HepG2 (cell line): ENCODE measurements around the gene CHID1. TPM values are rescaled to one million over a fixed set of nuclear protein-coding genes. Genes with fewer than 3 reads are reported as not detected.
A peak's percentile ranks its signal among the peaks of the same experiment; 100 is the strongest.

ENCODE experiments used
- ASH2L ChIP-seq: fragments of 300-600, 200-600 bp; sonication (generic); IDR thresholded peaks from 2 replicates; pipeline ENCODE4 v1.7.0; 2017; ENCODE audit warnings: low read depth, mild to moderate bottlenecking, moderate library complexity, mixed read lengths, low read length; ENCODE audit not compliant: insufficient read length
- BORCS8-MEF2B ChIP-seq: sonication (generic); formaldehyde crosslinking; IDR thresholded peaks from 2 replicates; pipeline ENCODE4 v1.8.0; 2022; ENCODE audit warnings: mild to moderate bottlenecking, missing genetic modification reagents
- GABPB1 ChIP-seq: IDR thresholded peaks from 2 replicates; pipeline ENCODE4 v1.6.1; 2016; ENCODE audit warnings: mild to moderate bottlenecking, missing genetic modification reagents, moderate library complexity, missing compliant biosample characterization
- HDAC2 ChIP-seq: sonication (generic); formaldehyde crosslinking; IDR thresholded peaks from 2 replicates; pipeline ENCODE4 v1.4.0; 2020; ENCODE audit warnings: missing genetic modification reagents
- HDAC6 ChIP-seq: fragments of 200-600 bp; sonication (generic); IDR thresholded peaks from 2 replicates; pipeline ENCODE4 v1.7.0; 2017; ENCODE audit warnings: mild to moderate bottlenecking, antibody characterized with exemption, low read length, low read depth
- SIX4 ChIP-seq: sonication (generic); formaldehyde crosslinking; IDR thresholded peaks from 2 replicates; pipeline ENCODE4 v1.4.0; 2020; ENCODE audit warnings: missing genetic modification reagents
- SOX13 ChIP-seq, 3 experiments: fragments of 450-650 bp in 1 of 3; sonication (generic) in 1 of 3; formaldehyde crosslinking in 1 of 3; IDR thresholded peaks in 2 of 3; conservative IDR thresholded peaks in 1 of 3; 2 replicates each; pipeline versions ENCODE4 v1.5.0 to v1.6.1; 2016 to 2020; ENCODE audit warnings: antibody characterized with exemption in 1 of 3, mild to moderate bottlenecking in 1 of 3, missing compliant biosample characterization in 1 of 3, missing genetic modification reagents in 1 of 3, moderate library complexity in 1 of 3
- SOX6 ChIP-seq, 2 experiments: fragments of 450-650 bp in 1 of 2; sonication (generic) in 1 of 2; formaldehyde crosslinking in 1 of 2; IDR thresholded peaks; 2 replicates each; pipeline versions ENCODE4 v1.4.0 to v1.6.1; 2017 to 2020; ENCODE audit warnings: antibody characterized with exemption in 1 of 2, mild to moderate bottlenecking in 1 of 2, missing genetic modification reagents in 1 of 2
- SP2 ChIP-seq: sonication (generic); formaldehyde crosslinking; IDR thresholded peaks from 2 replicates; pipeline ENCODE4 v1.5.1; 2020; ENCODE audit warnings: mild to moderate bottlenecking, missing genetic modification reagents
- TAF15 ChIP-seq: fragments of 200-400 bp; formaldehyde crosslinking; IDR thresholded peaks from one replicate; pipeline ENCODE4 v1.6.1; 2018; ENCODE audit warnings: mild to moderate bottlenecking, low read depth, low read length; ENCODE audit not compliant: poor library complexity, severe bottlenecking
- YY1 ChIP-seq: IDR thresholded peaks from 2 replicates; pipeline ENCODE4 v1.6.1; 2011; ENCODE audit warnings: low read length, low read depth, moderate library complexity, mild to moderate bottlenecking; ENCODE audit not compliant: insufficient read depth, insufficient replicate concordance
- ZBTB38 ChIP-seq: sonication (generic); formaldehyde crosslinking; IDR thresholded peaks from 2 replicates; pipeline ENCODE4 v1.5.1; 2020; ENCODE audit warnings: mild to moderate bottlenecking, missing genetic modification reagents
- ZFP82 ChIP-seq: sonication (generic); formaldehyde crosslinking; IDR thresholded peaks from 2 replicates; pipeline ENCODE4 v1.5.1; 2020; ENCODE audit warnings: mild to moderate bottlenecking, missing genetic modification reagents, borderline replicate concordance
- ZNF572 ChIP-seq: sonication (generic); formaldehyde crosslinking; IDR thresholded peaks from 2 replicates; pipeline ENCODE4 v1.5.1; 2020; ENCODE audit warnings: mild to moderate bottlenecking, missing genetic modification reagents
- ZNF670 ChIP-seq: sonication (generic); formaldehyde crosslinking; IDR thresholded peaks from 2 replicates; pipeline ENCODE4 v1.8.0; 2022; ENCODE audit warnings: mild to moderate bottlenecking, missing genetic modification reagents, borderline replicate concordance
- ZNF746 ChIP-seq: sonication (generic); formaldehyde crosslinking; IDR thresholded peaks from 2 replicates; pipeline ENCODE4 v1.8.0; 2022; ENCODE audit warnings: mild to moderate bottlenecking, missing genetic modification reagents
- ZNF747 ChIP-seq: sonication (generic); formaldehyde crosslinking; IDR thresholded peaks from 2 replicates; pipeline ENCODE4 v1.8.1; 2023; ENCODE audit warnings: missing genetic modification reagents, mild to moderate bottlenecking, borderline replicate concordance
- ZSCAN29 ChIP-seq: sonication (generic); formaldehyde crosslinking; conservative IDR thresholded peaks from 2 replicates; pipeline ENCODE4 v1.4.0; 2020; ENCODE audit warnings: mild to moderate bottlenecking, missing genetic modification reagents
- polyA plus RNA-seq, 8 experiments: library from polyadenylated mRNA; depleted of rRNA in 3 of 8; stranded (reverse) in 7 of 8; unstranded in 1 of 8; fragments of >200 nt; fragmentation: Illumina TruSeq in 4 of 8; extraction: Trizol in 4 of 8; gene quantifications; 2 replicates each; pipeline versions ENCODE4 v1.2.1 to v1.2.3, GENCODE V29; 2011 to 2016; ENCODE audit warnings: low read depth in 4 of 8, missing spikeins in 1 of 8, mixed read lengths in 1 of 8; ENCODE audit not compliant: insufficient read depth in 1 of 8
- total RNA-seq, 5 experiments: library from RNA; depleted of rRNA; stranded (reverse); fragments of >200 nt; fragmentation: Illumina TruSeq; extraction: Trizol; gene quantifications; 2 replicates each; pipeline ENCODE4 v1.2.3, GENCODE V29; 2016; ENCODE audit warnings: low read depth in 1 of 5
- TF ChIP-seq, protein P1 (sequence below): sonication (generic); formaldehyde crosslinking; IDR thresholded peaks from 2 replicates; pipeline ENCODE4 v1.4.0; 2020; ENCODE audit warnings: missing genetic modification reagents
- TF ChIP-seq, protein P2 (sequence below): IDR thresholded peaks from 2 replicates; pipeline ENCODE4 v1.6.1; 2016; ENCODE audit warnings: missing genetic modification reagents, missing compliant biosample characterization
- TF ChIP-seq, protein P3 (sequence below): sonication (generic); formaldehyde crosslinking; IDR thresholded peaks from 2 replicates; pipeline ENCODE4 v1.5.0; 2020; ENCODE audit warnings: mild to moderate bottlenecking, low read depth, missing genetic modification reagents, borderline replicate concordance
- TF ChIP-seq, protein P4 (sequence below): sonication (generic); formaldehyde crosslinking; IDR thresholded peaks from 2 replicates; pipeline ENCODE4 v1.9.0; 2022; ENCODE audit warnings: missing genetic modification reagents, mild to moderate bottlenecking, borderline replicate concordance

Gene CHID1
- total and polyA plus RNA-seq, 2 of the 13 experiments (the other 11 are each of a cell fraction or from before 2014, with no cell fraction given): 65.1 to 93.6 TPM

DNA sequence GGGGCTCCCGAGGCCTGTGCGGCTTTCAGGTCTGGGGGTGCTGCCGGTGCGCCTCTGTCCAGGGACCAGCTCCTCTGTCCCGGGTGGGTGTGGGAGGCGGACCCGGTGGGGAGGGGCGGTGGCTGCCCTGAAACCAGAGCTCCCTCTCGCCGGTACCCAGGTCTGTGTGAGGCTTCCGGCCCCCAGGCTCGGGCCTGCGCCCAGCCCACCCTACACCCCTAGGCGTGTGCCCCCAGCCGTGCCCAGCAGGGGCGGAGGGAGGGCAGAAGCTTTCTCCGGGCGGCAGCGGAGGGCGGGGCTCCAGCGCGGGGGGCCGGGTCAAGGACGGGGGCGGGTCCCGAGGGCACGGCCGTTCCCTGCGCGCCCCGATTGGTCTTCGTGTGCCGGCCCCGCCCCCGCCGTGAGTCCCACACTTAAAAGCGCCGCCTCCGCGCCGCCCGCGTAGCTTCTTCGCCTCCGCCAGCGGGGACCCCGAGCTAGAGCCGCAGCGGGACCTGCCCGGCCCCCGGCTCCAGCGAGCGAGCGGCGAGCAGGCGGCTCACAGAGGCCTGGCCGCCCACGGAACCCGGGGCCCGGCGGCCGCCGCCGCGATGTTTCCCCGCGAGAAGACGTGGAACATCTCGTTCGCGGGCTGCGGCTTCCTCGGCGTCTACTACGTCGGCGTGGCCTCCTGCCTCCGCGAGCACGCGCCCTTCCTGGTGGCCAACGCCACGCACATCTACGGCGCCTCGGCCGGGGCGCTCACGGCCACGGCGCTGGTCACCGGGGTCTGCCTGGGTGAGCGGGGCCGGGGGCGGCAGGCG, 91.3 kb downstream of the CHID1 start (continued):
- TF ChIP-seq, protein P1, sequence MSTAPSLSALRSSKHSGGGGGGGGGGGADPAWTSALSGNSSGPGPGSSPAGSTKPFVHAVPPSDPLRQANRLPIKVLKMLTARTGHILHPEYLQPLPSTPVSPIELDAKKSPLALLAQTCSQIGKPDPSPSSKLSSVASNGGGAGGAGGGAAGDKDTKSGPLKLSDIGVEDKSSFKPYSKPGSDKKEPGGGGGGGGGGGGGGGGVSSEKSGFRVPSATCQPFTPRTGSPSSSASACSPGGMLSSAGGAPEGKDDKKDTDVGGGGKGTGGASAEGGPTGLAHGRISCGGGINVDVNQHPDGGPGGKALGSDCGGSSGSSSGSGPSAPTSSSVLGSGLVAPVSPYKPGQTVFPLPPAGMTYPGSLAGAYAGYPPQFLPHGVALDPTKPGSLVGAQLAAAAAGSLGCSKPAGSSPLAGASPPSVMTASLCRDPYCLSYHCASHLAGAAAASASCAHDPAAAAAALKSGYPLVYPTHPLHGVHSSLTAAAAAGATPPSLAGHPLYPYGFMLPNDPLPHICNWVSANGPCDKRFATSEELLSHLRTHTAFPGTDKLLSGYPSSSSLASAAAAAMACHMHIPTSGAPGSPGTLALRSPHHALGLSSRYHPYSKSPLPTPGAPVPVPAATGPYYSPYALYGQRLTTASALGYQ (CRISPR knock-in tag): no peak
- TF ChIP-seq ASH2L: peak; percentile 65
- no peak for TF ChIP-seq TAF15
- peak; percentile 48 for TF ChIP-seq YY1
- TF ChIP-seq ZNF746 (CRISPR knock-in tag): peak; percentile 30
- TF ChIP-seq, protein P2, sequence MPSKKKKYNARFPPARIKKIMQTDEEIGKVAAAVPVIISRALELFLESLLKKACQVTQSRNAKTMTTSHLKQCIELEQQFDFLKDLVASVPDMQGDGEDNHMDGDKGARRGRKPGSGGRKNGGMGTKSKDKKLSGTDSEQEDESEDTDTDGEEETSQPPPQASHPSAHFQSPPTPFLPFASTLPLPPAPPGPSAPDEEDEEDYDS: peak; percentile 97
- no peak for TF ChIP-seq ZBTB38 (CRISPR knock-in tag)
- TF ChIP-seq SIX4 (CRISPR knock-in tag): no peak
- TF ChIP-seq HDAC6: no peak
- TF ChIP-seq, protein P3, sequence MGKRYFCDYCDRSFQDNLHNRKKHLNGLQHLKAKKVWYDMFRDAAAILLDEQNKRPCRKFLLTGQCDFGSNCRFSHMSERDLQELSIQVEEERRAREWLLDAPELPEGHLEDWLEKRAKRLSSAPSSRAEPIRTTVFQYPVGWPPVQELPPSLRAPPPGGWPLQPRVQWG (CRISPR knock-in tag): no peak
- TF ChIP-seq, protein P4, sequence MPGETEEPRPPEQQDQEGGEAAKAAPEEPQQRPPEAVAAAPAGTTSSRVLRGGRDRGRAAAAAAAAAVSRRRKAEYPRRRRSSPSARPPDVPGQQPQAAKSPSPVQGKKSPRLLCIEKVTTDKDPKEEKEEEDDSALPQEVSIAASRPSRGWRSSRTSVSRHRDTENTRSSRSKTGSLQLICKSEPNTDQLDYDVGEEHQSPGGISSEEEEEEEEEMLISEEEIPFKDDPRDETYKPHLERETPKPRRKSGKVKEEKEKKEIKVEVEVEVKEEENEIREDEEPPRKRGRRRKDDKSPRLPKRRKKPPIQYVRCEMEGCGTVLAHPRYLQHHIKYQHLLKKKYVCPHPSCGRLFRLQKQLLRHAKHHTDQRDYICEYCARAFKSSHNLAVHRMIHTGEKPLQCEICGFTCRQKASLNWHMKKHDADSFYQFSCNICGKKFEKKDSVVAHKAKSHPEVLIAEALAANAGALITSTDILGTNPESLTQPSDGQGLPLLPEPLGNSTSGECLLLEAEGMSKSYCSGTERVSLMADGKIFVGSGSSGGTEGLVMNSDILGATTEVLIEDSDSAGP (CRISPR knock-in tag): peak; percentile 86; the same call in 1 of the 2 replicates
- no peak for TF ChIP-seq HDAC2
- TF ChIP-seq ZNF572 (CRISPR knock-in tag): no peak
- TF ChIP-seq ZNF670 (CRISPR knock-in tag): 0 out of 2 replicates have a peak, but pooled peaks have one; percentile 20
- 0 out of 2 replicates have a peak, but pooled peaks have one; percentile 60 for TF ChIP-seq ZFP82 (CRISPR knock-in tag)
- no peak for TF ChIP-seq SOX6 (IDR thresholded peaks at IDR 0.05)
- TF ChIP-seq SOX6 (CRISPR knock-in tag; IDR thresholded peaks at IDR 0.05): peak; percentile 19; the same call in 1 of the 2 replicates
- TF ChIP-seq GABPB1 (CRISPR knock-in tag): peak; percentile 31; the same call in 1 of the 2 replicates
- TF ChIP-seq ZNF747: no peak; the same call in 1 of the 2 replicates
- no peak; the same call in none of the 2 replicates for TF ChIP-seq SP2 (CRISPR knock-in tag)
- 0 out of 2 replicates have a peak, but pooled peaks have one; percentile 24 for TF ChIP-seq BORCS8-MEF2B (CRISPR knock-in tag)
- TF ChIP-seq ZSCAN29 (CRISPR knock-in tag): peak; percentile 16; the same call in 1 of the 2 replicates
- no peak for TF ChIP-seq SOX13 (IDR thresholded peaks at IDR 0.05)
- no peak for TF ChIP-seq SOX13 (CRISPR knock-in tag; conservative IDR thresholded peaks at IDR 0.05 in 1 of 2, IDR thresholded peaks at IDR 0.05 in 1 of 2)
